Prostate gland (tissue), 2 donors: ENCODE data around the gene KDELR3.

Experiments
- CTCF ChIP-seq, 4 experiments: fragments of 200-600 bp in 2 of 4; fragments of 450-650 bp in 2 of 4; sonication (generic) in 2 of 4; IDR thresholded peaks; 1 replicate in 3 of 4; 2 replicates in 1 of 4; pipeline ENCODE4 v1.5.1; 2016 to 2019; ENCODE audit warnings: antibody characterized with exemption in 4 of 4, mild to moderate bottlenecking in 2 of 4, moderate library complexity in 2 of 4
- POLR2A ChIP-seq: fragments of 450-650 bp; IDR thresholded peaks from one replicate; pipeline ENCODE4 v1.6.1; 2016; ENCODE audit warnings: antibody characterized with exemption, mild to moderate bottlenecking

- TF ChIP-seq POLR2A (no peak), CTCF (IDR thresholded peaks at IDR 0.05) (no peak)
These were observed 10.8 kb upstream of the KDELR3 start for GRCh38 chr22:38456841-38457699.
